ENCODE measurements around the gene KCTD7. TPM values are rescaled to one million over a fixed set of nuclear protein-coding genes. Genes with fewer than 3 reads are reported as not detected.
"Not testable (repeated sequence)": the region's sequence is repeated elsewhere in the genome, so short reads cannot be mapped to it uniquely, and the experiment has no call there.

KCTD7 gene
- total RNA-seq, 1 experiment from 2014 or later, result 3.9 TPM

DNA sequence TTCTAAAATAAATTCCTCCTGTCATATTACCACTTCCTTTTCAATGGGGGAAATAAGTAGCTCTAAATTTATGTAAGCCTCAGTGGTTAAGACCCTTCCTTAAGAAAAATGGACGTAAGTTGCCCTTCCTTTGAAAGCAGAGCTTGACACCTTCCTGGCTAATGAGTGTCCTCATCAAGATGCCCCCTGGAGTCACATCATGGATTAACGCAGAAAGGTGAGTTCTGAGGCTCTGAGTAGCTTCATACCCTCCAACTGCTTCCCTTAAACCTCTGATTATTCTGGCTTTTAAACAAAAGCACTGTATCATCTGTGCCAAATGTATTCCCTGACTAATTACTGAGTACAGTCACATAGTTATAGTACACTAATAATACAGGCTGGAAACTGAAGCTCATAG is 14.7 kb downstream of the KCTD7 start:
- ChIA-PET RAD21 (ENCODE audit: low non-redundant PET in 1 of 2, low total read pairs in 2 of 2, uncharacterized antibody in 2 of 2, unreplicated experiment in 2 of 2) (no interaction called here), POLR2A (interaction anchor here (2.0 kb wide), 1 partner anchor 11 kb away, joined by 7 read pairs; no protein-coding TSS in a partner anchor), CTCF (interaction anchor here (1.0 kb wide), 1 partner anchor 86 kb away, joined by 3 read pairs; no protein-coding TSS in a partner anchor)
- H3K9ac ChIP-seq (ENCODE audit: low read length), result no peak overlapping the region
- no peak overlapping the region for H2AFZ ChIP-seq (ENCODE audit: low read depth, low read length, poor library complexity, severe bottlenecking)
- H3K4me3 ChIP-seq (replicated peaks in 1 of 2; ENCODE audit: low read depth in 1 of 2, low read length in 2 of 2), result no peak overlapping the region
- no peaks in the 10 kb centered on the region for H3K79me2 ChIP-seq (ENCODE audit: insufficient read depth, low read length)
- no peaks in the 10 kb centered on the region for H3K27me3 ChIP-seq (ENCODE audit: insufficient read depth, low read length)
- DNase-seq (ENCODE audit: low read depth, low spot score) (no peak), ATAC-seq (no peak)
- H3K9me3 ChIP-seq (ENCODE audit: control insufficient read depth in 1 of 2, insufficient read depth in 1 of 2, low read depth in 1 of 2, low read length in 2 of 2), result no peaks in the 10 kb centered on the region
- H3K4me1 ChIP-seq (ENCODE audit: control insufficient read depth in 1 of 2, insufficient read depth in 2 of 2, low read length in 2 of 2), result no peaks in the 10 kb centered on the region
- no peaks in the 10 kb centered on the region for H3K9me2 ChIP-seq (ENCODE audit: insufficient read depth)
- BruUV-seq (replicated peaks), result no TSS peak
- TF ChIP-seq YY1 (IDR thresholded peaks at IDR 0.05; ENCODE audit: extremely low read depth, insufficient replicate concordance, low read depth, low read length) (no peak), CTCF (IDR thresholded peaks at IDR 0.05 in 2 of 3, conservative IDR thresholded peaks at IDR 0.05 in 1 of 3; ENCODE audit: borderline replicate concordance in 1 of 3, insufficient read depth in 1 of 3, low read depth in 2 of 3, low read length in 2 of 3) (peak in 1 of 3 experiments; percentile 17; a peak in 1 of 6 replicates)
- no peaks in the 10 kb centered on the region for H4K20me1 ChIP-seq (ENCODE audit: insufficient read depth)
- H3K4me2 ChIP-seq (ENCODE audit: low read length), result no peak overlapping the region
- H3K36me3 ChIP-seq (ENCODE audit: control insufficient read depth in 1 of 2, insufficient read depth in 2 of 2, low read length in 2 of 2), result peaks cover 2 to 6% of the 10 kb centered on the region in 2 experiments; a peak in 2 of 4 replicates
- no peak overlapping the region for H3K27ac ChIP-seq (ENCODE audit: low read depth, low read length)
- intact Hi-C loops (cut with micrococcal nuclease), result no loop called here

- H3K9me3 ChIP-seq (ENCODE audit: control insufficient read depth in 1 of 2, insufficient read depth in 1 of 2, low read depth in 1 of 2, low read length in 2 of 2); H3K27me3 ChIP-seq (ENCODE audit: insufficient read depth, low read length); POLR2A ChIA-PET; ATAC-seq; H3K36me3 ChIP-seq (ENCODE audit: control insufficient read depth in 1 of 2, insufficient read depth in 2 of 2, low read length in 2 of 2); RAD21 ChIA-PET (ENCODE audit: low non-redundant PET in 1 of 2, low total read pairs in 2 of 2, uncharacterized antibody in 2 of 2, unreplicated experiment in 2 of 2); H3K27ac ChIP-seq (ENCODE audit: low read depth, low read length); H3K4me2 ChIP-seq (ENCODE audit: low read length); H3K4me3 ChIP-seq (replicated peaks in 1 of 2; ENCODE audit: low read depth in 1 of 2, low read length in 2 of 2); H3K9ac ChIP-seq (ENCODE audit: low read length); H4K20me1 ChIP-seq (ENCODE audit: insufficient read depth); CTCF ChIA-PET; H3K9me2 ChIP-seq (ENCODE audit: insufficient read depth); H2AFZ ChIP-seq (ENCODE audit: low read depth, low read length, poor library complexity, severe bottlenecking); BruUV-seq (replicated peaks); DNase-seq (ENCODE audit: low read depth, low spot score): not testable (repeated sequence)
- Histone ChIP-seq H3K79me2 (ENCODE audit: insufficient read depth, low read length) (peaks cover 25% of the 10 kb centered on the region), H3K4me1 (ENCODE audit: control insufficient read depth in 1 of 2, insufficient read depth in 2 of 2, low read length in 2 of 2) (peaks cover 6 to 16% of the 10 kb centered on the region in 2 experiments)
- intact Hi-C loops (cut with micrococcal nuclease), result loop anchor here (5.0 to 10.0 kb wide), 3 partner anchors 91 to 194 kb away; partner anchors contain the start of gene RABGEF1
Observed at GRCh38 chr7:66651026-66651425, 22.3 kb downstream of the KCTD7 start.
